Thyroid gland (tissue), 4 donors: ENCODE data around the gene GALNT13.

Source experiments
- POLR2A ChIP-seq, 2 donors: fragments of 450-650 bp; IDR thresholded peaks; one replicate each; pipeline ENCODE4 v1.6.1; 2017; ENCODE audit warnings: antibody characterized with exemption in 2 of 2, mild to moderate bottlenecking in 2 of 2, moderate library complexity in 1 of 2
- TF ChIP-seq, protein P1 (sequence below), 6 experiments: fragments of 200-600 bp in 3 of 6; fragments of 450-650 bp in 3 of 6; sonication (generic) in 3 of 6; IDR thresholded peaks; one replicate each; pipeline ENCODE4 v1.5.1; 2016 to 2019; ENCODE audit warnings: antibody characterized with exemption in 6 of 6, mild to moderate bottlenecking in 2 of 6, inconsistent platforms in 1 of 6, moderate library complexity in 1 of 6

DNA sequence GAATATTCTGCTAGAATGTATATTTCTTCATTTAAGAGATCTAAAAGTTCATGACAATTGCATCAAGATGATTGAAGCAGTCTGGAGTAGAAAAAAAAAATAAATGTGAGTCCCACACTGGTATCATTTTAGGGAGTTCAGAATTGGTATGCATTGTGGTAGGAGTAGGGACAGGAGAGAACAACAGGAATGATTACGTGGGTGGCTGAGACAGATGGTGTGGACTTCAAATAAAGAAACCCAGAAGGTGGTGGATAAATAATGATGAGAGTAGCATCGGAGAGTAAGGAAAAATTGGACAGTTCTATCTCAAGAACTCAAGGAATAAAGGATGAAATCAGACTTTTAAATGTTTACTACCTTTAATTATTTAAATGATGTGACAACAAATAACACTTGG, 289.6 kb downstream of the GALNT13 start:
- TF ChIP-seq, protein P1, sequence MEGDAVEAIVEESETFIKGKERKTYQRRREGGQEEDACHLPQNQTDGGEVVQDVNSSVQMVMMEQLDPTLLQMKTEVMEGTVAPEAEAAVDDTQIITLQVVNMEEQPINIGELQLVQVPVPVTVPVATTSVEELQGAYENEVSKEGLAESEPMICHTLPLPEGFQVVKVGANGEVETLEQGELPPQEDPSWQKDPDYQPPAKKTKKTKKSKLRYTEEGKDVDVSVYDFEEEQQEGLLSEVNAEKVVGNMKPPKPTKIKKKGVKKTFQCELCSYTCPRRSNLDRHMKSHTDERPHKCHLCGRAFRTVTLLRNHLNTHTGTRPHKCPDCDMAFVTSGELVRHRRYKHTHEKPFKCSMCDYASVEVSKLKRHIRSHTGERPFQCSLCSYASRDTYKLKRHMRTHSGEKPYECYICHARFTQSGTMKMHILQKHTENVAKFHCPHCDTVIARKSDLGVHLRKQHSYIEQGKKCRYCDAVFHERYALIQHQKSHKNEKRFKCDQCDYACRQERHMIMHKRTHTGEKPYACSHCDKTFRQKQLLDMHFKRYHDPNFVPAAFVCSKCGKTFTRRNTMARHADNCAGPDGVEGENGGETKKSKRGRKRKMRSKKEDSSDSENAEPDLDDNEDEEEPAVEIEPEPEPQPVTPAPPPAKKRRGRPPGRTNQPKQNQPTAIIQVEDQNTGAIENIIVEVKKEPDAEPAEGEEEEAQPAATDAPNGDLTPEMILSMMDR (IDR thresholded peaks at IDR 0.05), result no peak
- no peak for TF ChIP-seq POLR2A (IDR thresholded peaks at IDR 0.05)
